GM12873 (cell line): ENCODE results near the gene KPNB1.

ENCODE experiments used
- TF ChIP-seq, protein P1 (sequence below): IDR thresholded peaks from 2 replicates; pipeline ENCODE4 v1.5.1; 2012; ENCODE audit warnings: low read depth, mild to moderate bottlenecking, moderate library complexity, low read length, control low read depth; ENCODE audit not compliant: insufficient read depth; ENCODE audit errors: missing control alignments

KPNB1 gene

DNA sequence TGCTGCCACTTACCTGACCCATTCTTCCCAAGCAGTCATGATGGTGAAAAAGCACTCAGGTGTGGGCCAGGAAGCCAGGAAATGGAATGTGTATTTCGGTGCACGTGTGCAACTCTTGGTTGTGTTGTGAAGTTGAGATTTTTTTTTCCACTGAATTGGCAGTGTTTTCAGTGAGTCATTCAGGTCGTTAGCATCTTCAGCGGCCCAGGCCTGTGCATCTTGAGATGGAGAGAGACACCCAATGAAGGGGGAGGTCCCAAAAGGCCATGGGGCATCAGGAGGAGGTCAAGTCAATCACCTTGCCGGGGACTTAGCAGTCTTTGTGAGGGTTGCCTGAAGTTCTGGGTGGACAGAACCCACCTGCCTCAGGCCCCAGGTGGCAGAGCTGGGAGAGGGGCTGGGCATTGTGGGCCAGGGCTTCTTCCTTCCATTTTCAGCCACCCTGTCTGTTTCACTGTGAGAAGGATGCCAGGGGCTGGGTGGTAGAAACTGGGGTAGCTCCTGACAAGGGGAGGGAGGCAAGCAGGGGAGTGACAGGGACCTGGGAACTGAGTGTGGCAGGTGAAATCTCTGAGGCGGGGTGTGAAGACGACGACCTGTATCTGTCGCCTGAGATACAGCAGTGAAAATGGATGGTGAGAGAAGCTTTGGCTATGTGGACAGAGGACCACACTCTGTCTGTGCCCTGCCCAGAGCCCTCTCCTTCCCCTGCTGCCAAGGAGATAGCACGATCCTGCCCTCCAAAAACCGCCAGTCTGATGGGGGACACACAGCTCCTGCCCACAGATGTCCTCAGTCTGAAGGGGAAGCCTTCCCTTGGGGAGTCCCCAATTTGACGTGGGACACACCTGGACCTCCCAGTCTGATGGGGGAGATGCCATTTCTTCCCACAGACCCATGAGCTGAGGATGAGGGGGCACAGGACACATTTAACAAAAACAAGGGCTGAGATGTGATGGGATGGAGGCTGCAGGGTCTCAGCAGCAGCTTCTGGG is 56.1 kb downstream of the KPNB1 start:
- TF ChIP-seq, protein P1, sequence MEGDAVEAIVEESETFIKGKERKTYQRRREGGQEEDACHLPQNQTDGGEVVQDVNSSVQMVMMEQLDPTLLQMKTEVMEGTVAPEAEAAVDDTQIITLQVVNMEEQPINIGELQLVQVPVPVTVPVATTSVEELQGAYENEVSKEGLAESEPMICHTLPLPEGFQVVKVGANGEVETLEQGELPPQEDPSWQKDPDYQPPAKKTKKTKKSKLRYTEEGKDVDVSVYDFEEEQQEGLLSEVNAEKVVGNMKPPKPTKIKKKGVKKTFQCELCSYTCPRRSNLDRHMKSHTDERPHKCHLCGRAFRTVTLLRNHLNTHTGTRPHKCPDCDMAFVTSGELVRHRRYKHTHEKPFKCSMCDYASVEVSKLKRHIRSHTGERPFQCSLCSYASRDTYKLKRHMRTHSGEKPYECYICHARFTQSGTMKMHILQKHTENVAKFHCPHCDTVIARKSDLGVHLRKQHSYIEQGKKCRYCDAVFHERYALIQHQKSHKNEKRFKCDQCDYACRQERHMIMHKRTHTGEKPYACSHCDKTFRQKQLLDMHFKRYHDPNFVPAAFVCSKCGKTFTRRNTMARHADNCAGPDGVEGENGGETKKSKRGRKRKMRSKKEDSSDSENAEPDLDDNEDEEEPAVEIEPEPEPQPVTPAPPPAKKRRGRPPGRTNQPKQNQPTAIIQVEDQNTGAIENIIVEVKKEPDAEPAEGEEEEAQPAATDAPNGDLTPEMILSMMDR = no peak

DNA sequence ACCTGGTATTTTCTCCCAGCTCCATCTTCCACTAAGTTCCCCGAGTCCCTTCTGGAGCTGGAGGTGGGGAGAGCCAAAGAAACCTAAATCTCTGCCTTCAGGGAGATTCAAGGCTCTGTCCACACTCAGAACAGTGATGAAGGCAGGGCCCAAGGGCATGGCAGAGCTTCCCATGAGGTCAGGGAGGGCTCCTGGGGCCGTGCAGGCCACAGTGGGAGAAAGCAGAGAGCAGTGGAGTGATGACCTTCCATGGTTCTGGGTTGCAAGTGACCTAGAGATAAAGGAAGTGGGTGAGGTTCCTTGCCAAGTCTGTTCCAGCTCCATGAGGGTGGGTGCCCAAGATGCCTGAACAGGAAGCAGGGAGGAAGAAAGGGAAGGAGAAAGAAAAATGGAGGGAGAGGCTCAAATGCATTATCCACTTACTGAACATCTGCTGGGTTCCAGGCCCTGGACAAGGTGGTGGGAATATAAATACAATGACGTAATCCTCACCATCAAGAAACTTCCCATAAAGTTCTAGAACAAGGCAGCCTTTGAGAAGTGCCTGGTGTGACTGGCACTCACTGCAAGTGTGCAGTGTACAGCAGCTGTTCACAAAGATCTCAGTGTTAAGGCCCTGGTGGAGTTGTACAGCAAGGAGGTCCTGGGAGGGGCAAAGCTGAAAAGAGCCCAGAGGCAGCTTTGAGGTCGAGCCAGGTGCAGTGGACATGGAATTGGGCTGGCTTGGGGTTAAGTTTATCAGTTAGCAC is 57.5 kb downstream of the KPNB1 start:
- TF ChIP-seq, protein P1 = no peak

DNA sequence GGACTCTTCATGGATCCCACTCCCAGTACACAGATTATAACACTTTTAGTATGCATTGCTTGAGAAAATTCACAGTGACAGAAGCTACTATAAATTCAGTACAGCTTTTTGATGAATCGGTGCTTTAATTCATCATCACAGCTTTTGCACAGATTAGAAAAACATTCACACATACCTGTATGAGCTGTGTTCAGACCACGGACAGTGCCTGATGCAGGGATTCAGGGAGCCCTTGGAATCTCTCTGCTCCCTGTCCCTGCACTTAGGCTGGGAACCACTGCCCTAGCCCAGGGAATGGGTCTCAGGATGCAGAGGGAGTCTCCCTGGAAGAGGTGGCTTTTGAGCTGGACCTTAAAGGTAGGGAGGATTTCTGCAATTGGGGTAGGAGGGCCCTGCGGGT is 58.2 kb downstream of the KPNB1 start:
- TF ChIP-seq, protein P1 = no peak

DNA sequence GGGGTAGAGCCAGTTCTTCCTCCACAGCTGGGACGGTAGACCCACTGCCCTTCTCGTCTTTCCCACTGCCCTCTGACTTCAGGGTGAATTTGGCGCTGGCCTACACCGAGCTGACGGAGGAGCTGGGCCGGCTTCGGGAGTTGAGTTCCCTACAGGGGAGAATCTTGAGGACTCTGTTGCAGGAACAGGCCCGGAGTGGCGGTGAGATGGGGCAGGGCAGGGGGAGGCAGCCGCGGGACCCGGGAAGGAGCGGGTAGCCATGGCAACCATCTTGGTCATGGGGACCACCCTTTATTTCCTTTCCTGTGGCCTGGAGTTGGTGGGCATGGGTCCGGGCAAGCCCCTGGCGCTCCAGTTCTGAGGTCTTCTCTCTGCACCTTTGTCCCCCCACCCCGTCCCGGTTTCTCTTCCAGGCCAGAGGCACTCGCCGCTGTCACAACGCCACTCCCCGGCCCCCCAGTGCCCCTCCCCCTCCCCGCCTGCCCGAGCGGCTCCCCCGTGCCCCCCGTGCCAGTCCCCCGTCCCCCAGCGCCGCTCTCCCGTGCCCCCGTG is 58.7 kb downstream of the KPNB1 start:
- TF ChIP-seq, protein P1 = no peak

DNA sequence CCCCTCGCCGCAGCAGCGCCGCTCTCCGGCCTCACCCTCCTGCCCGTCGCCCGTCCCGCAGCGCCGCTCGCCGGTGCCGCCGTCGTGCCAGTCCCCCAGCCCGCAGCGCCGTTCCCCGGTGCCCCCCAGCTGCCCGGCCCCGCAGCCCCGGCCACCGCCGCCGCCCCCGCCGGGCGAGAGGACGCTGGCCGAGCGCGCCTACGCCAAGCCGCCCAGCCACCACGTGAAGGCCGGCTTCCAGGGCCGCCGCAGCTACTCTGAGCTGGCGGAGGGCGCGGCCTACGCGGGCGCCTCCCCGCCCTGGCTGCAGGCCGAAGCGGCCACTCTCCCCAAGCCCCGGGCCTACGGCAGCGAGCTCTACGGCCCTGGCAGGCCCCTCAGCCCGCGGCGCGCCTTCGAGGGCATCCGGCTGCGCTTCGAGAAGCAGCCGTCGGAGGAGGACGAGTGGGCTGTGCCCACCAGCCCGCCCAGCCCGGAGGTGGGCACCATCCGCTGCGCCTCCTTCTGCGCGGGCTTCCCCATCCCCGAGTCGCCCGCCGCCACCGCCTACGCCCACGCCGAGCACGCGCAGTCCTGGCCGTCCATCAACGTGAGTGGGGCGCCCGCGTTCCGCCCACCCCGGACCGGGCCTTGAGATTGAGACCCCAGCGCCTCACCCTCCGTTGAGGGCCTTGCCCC is 59.3 kb downstream of the KPNB1 start:
- TF ChIP-seq, protein P1 = no peak

DNA sequence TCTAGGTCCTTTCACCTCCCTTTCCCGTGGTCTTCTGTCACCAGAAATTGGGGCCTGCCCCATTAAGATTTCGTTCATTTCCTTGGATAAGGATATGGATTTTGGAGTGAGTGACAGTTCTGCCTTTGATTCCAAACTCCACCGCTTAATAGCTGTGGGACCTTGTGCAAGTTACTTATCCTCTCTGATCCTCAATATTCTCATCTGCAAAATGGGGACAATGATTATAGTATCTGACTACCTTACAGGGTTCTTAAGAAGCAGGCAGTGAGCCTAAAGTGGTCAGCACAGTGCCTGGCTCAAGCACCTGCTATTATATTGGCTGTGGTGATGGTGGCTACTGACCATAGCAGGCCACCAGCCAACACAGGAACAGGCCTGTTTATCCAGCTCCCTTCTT is 59.9 kb downstream of the KPNB1 start:
- TF ChIP-seq, protein P1 = no peak
